Kasumi-1 (cell line): ENCODE results near the gene RBMY1B.
"Not testable (repeated sequence)": the region's sequence is repeated elsewhere in the genome, so short reads cannot be mapped to it uniquely, and the experiment has no call there.

Experiments used
- DNase-seq, 2 experiments: peaks; one replicate each; lab custom pipeline; 2025; lab: John Stamatoyannopoulos, UW

The RBMY1B gene

DNA sequence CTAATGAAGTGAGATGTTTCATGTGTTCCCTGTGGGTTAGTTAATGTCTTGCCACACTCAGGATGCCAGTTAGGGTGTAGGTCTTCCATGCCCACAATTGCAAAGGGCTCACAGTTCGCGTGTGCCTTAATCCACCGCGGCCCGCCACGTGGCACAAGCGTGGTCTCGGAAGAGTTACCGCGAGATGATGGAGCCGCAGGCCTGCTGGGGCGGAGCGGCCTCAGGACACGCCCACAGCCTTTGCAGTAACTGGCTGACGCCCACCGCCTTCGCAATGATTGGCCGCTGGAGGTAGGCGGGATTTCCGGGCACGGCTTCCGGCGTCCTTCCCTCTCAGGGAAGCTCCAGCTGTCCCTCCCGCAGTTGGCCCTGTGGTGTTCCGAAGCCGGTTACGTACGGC, at the start of gene RBMY1B:
TSS of gene RBMY1B (plus strand) at position 301 of the 400 bp plus-strand sequence. CDS start 2,013 bp downstream, outside the sequence.
- not testable (repeated sequence) for DNase-seq

DNA sequence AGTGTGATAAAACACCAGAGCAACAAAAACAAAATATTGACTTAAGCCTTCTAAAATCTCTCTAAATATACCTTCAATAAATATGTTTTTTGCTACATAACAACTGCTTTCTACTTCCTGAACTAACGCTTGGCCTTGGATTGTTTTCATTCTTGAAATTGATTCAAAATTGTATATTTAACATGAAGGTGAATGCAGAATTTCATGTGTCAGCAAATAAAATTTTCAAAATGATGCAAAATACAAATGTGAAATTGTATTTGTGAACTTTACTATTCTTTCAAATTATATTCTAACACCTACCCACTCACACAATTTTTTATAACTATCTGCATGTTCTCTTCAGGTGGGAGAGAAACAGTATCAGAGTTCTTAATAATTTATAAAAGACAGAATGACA, 48.2 kb upstream of the RBMY1B start:
- not testable (repeated sequence) for DNase-seq

DNA sequence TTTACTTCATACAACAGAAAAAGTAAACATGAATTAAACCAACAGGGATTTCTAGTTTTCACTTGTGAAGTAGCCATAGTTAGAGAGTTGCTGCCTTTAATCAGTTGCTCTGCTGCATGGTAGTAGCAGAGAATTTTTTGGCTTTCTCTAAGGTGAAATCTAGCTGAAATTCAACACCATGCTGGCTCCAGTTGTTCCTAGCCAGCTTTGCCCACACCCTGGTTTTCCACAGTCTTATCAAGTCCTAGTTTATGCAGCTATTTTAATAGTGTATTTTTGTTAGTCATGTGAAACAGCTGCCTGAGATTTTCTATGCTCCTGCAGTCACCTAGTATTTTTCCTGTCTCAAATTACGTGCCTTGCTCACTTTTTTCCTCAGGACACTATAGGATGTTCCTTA, 28.2 kb upstream of the RBMY1B start:
- no peak for DNase-seq

DNA sequence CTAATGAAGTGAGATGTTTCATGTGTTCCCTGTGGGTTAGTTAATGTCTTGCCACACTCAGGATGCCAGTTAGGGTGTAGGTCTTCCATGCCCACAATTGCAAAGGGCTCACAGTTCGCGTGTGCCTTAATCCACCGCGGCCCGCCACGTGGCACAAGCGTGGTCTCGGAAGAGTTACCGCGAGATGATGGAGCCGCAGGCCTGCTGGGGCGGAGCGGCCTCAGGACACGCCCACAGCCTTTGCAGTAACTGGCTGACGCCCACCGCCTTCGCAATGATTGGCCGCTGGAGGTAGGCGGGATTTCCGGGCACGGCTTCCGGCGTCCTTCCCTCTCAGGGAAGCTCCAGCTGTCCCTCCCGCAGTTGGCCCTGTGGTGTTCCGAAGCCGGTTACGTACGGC, 23.4 kb downstream of the RBMY1B start, which contains the start of gene RBMY1A1:
TSS of gene RBMY1A1 (plus strand) at position 301 of the 400 bp plus-strand sequence. CDS start 2,013 bp downstream, outside the sequence.
- DNase-seq: not testable (repeated sequence)

DNA sequence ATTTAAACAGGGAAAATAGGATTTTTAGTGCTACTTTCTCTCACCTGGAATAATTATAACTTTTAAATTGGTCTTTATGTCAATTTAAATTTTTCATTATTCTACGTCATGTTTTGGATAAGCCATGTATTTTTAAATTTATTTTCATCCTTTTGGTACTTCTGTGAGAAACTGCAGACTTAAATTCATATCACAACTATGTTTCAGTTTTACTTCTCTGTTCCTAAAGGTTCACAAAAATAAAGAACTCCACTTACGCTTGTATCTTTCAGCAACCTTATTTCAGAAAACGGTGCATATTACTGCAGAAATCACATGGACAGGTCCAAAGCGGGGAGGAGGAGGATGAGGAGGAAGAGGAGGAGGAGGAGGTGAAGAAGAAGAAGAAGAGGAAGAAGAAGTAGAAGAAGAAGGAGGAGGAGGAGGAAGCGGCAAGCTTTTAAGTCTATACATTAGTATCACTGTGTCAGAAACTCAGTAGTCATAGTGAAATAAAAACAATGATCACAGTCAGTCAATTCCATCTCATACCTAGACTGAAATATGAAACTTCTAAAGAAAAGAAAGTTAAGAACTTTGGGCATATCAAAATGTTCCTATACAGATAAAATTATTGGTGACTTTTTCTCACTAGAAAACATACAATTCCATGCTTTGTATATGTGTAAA, 48.3 kb downstream of the RBMY1B start:
- DNase-seq: not testable (repeated sequence)
